ENCODE results near the gene OAS1.

The OAS1 gene

DNA sequence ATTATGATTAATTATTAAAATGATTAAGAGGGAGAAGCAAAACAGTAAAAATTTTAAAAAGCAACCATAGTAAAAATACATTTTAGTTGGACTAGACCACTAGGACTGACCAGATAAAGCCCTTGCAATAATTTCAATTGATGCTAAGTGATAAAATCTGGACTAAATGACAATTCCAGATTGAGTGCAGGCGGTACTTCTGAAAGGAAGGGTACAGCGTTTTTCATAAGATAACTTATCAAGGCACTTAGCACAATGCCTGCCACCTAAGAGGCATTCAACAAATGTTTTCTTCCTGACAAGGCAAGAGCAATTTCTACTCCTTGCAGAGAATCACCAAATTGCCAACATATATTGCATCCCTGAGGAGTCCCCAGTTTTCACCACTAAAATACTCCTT, 37.7 kb upstream of the OAS1 start:
- no peak for DNase-seq (ENCODE audit: low spot score)
- H3K27ac ChIP-seq, result no peak overlapping the region
- ChIA-PET POLR2A (ENCODE audit: low non-redundant PET) (no interaction called here), CTCF (no interaction called here)
- TF ChIP-seq, protein P1, sequence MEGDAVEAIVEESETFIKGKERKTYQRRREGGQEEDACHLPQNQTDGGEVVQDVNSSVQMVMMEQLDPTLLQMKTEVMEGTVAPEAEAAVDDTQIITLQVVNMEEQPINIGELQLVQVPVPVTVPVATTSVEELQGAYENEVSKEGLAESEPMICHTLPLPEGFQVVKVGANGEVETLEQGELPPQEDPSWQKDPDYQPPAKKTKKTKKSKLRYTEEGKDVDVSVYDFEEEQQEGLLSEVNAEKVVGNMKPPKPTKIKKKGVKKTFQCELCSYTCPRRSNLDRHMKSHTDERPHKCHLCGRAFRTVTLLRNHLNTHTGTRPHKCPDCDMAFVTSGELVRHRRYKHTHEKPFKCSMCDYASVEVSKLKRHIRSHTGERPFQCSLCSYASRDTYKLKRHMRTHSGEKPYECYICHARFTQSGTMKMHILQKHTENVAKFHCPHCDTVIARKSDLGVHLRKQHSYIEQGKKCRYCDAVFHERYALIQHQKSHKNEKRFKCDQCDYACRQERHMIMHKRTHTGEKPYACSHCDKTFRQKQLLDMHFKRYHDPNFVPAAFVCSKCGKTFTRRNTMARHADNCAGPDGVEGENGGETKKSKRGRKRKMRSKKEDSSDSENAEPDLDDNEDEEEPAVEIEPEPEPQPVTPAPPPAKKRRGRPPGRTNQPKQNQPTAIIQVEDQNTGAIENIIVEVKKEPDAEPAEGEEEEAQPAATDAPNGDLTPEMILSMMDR (conservative IDR thresholded peaks at IDR 0.05; ENCODE audit: low read depth), result no peak

DNA sequence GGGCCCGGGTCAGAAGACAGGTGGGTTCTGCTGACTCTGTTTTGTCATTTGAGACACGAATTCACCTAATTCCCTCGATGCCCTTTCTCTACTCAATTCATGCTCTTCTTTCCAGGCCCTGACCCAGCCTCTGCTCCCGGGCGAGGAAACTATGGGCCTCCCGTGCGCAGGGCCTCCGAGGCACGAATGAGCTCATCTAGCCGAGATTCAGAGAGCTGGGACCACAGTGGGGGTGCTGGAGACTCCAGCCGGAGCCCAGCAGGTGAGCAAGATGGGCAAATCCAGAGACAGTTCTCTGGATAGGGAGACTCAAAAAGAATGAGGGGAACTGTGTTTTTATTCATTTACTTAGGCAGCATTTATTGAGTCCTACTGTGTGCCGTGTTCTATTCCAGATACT, 37.0 kb upstream of the OAS1 start:
- ChIA-PET CTCF (no interaction called here), POLR2A (ENCODE audit: low non-redundant PET) (no interaction called here)
- no peak overlapping the region for H3K27ac ChIP-seq
- TF ChIP-seq, protein P1 (conservative IDR thresholded peaks at IDR 0.05; ENCODE audit: low read depth), result no peak
- DNase-seq (ENCODE audit: low spot score), result no peak

DNA sequence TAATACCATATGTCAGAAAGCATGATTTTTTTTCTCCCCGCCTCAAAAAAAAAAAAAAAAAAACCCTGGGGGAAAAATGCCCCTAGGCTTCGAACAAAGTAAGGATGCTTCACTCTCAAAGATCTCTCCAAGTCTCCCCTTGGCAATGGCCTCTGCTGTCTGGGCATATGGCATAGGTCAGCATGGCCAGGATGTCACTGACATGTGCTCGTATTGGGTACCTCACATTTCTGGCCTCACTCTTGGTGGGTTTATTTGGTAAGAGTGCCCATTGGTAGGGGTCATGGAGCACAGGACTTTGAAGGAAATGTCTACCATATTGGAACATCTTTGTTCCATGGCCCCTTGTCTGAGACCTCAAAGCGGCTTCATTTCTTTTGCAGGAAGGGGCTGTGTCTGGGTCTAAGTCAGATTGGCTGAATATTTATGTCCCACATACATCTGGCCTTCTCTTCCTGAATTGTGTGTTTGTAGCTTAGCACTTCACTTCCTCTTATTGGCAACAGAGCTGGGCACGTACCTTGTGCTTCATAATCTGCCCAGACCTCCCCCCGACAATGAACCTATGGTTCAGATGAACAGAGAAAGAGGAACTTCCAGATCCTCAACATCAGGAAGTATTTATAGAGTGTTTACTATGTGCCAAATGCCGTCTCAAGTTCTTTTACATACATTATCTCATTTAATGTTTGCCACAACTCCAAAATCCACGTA, 36.3 kb upstream of the OAS1 start:
- no peak overlapping the region for H3K27ac ChIP-seq
- TF ChIP-seq, protein P1 (conservative IDR thresholded peaks at IDR 0.05; ENCODE audit: low read depth), result no peak
- POLR2A ChIA-PET (ENCODE audit: low non-redundant PET), result no interaction called here
- no peak for DNase-seq (ENCODE audit: low spot score)
- CTCF ChIA-PET, result no interaction called here

DNA sequence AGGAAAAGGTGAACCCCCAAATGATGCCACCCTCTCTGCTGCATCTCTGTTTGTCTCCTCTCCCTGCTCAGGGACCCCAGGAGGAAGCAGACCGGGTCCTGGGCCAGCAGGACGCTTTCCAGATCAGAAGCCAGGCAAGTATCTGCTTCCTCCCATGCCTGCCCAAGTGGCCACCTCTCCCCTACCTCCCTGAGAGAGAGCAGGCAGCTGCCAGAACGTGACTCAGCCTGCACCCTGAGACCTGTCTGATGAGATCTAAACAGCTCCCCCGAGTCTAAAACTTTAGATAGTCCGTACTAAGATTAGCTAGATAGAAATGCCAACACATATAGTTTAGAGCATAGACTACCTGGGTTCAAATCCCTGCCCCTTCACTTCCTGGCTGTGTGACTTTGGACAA, 31.2 kb upstream of the OAS1 start:
- H3K27ac ChIP-seq, result no peak overlapping the region
- TF ChIP-seq, protein P1 (conservative IDR thresholded peaks at IDR 0.05; ENCODE audit: low read depth), result no peak
- ChIA-PET CTCF (interaction anchor here (0.7 kb wide), 1 partner anchor 25 kb away, joined by 6 read pairs; no protein-coding TSS in a partner anchor), POLR2A (ENCODE audit: low non-redundant PET) (no interaction called here)
- DNase-seq (ENCODE audit: low spot score), result no peak

DNA sequence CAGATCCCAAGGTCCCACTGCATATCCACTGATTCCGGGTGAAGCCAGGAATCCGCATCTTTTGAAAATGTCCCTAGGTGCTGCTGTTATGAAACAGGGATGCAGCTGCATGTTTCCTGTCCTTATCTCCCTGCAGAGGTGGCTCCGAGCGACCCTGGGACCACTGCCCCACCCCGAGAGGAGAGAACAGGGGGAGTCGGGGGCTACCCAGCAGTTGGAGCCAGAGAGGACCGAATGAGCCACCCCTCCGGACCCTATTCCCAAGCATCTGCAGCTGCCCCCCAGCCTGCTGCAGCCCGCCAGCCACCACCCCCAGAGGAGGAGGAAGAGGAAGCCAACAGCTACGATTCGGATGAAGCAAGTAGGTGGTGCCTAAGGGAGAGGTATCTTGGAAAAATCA, 30.3 kb upstream of the OAS1 start:
- ChIA-PET CTCF (no interaction called here), POLR2A (ENCODE audit: low non-redundant PET) (no interaction called here)
- TF ChIP-seq, protein P1 (conservative IDR thresholded peaks at IDR 0.05; ENCODE audit: low read depth), result no peak
- DNase-seq (ENCODE audit: low spot score), result no peak
- H3K27ac ChIP-seq, result no peak overlapping the region

DNA sequence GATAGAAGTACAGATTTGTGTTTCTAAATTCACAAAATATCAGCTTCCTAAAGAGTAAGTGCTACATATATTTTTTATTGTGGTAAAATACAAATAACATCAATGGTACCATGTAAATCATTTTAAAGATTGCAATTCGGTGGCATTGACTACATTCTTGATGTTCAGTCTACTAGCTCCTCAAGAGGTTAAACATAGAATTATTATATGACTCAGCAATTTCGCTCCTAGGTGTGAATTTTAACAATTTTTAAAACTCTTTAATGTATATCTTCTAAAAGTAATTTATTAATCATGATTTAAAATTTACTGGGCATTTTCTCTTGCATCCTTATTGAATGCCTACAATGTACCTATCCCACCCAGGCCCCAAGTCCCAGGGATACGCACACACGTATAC, 29.8 kb upstream of the OAS1 start:
- ChIA-PET POLR2A (ENCODE audit: low non-redundant PET) (no interaction called here), CTCF (no interaction called here)
- no peak for DNase-seq (ENCODE audit: low spot score)
- H3K27ac ChIP-seq, result no peak overlapping the region
- TF ChIP-seq, protein P1 (conservative IDR thresholded peaks at IDR 0.05; ENCODE audit: low read depth), result no peak
